Uterus (tissue), 2 donors: Measurements from ENCODE around the gene MEGF8.

Experiments used
- CTCF ChIP-seq, 4 experiments: fragments of 200-600 bp in 2 of 4; fragments of 450-650 bp in 2 of 4; sonication (generic) in 2 of 4; IDR thresholded peaks; one replicate each; pipeline ENCODE4 v1.5.1; 2016 to 2019; ENCODE audit warnings: antibody characterized with exemption in 4 of 4, mild to moderate bottlenecking in 2 of 4, moderate library complexity in 1 of 4
- POLR2A ChIP-seq, 2 donors: fragments of 450-650 bp; IDR thresholded peaks; one replicate each; pipeline ENCODE4 v1.6.1; 2016; ENCODE audit warnings: antibody characterized with exemption in 2 of 2, mild to moderate bottlenecking in 1 of 2, moderate library complexity in 1 of 2

GRCh38 chr19:42424345-42424707 is 98.9 kb downstream of the MEGF8 start:
- no peak for TF ChIP-seq CTCF (IDR thresholded peaks at IDR 0.05)
- TF ChIP-seq POLR2A (IDR thresholded peaks at IDR 0.05), result no peak
